ENCODE results near the gene TSSK3. TPM values are rescaled to one million over a fixed set of nuclear protein-coding genes. Genes with fewer than 3 reads are reported as not detected.

TSSK3 gene
- total RNA-seq, 2 donors from 2014 or later: 3.4 to 6.4 TPM

DNA sequence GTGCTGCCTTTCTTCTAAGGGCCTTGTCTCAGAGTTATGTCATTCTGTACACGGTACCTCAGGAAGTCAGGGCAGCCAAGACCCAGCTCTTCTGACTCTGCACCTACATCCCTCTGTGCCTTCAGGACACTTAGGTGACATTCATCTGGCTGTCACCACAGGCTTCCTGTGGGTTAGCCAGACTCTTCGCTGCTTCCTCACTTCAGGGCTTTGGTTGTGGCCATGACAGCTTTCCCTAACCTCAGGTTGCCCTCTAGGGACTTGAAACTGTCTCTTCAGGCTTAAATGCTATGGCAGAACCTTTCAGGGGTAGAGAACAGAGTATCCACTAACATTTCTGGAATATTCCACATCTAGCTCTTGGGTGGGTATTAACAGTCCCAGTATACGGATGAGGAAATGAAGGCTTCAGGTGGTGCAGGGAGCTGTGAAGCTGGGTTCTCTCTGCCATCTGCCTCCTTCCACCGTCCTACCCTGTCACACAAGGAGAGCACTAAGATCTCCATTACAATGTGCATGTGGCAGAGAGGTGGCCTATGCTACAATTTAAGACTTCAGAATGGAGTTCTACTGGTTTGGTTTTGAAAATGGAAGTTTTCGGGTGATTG is 9.9 kb downstream of the TSSK3 start:
- Histone ChIP-seq H3K4me3 (ENCODE audit: low read length) (no peak overlapping the region), H3K27me3 (ENCODE audit: control insufficient read depth, insufficient read depth, low read length, poor library complexity, severe bottlenecking) (no peaks in the 10 kb centered on the region), H3K9me3 (ENCODE audit: control insufficient read depth, low read length) (no peaks in the 10 kb centered on the region), H3K36me3 (ENCODE audit: control insufficient read depth, insufficient read depth, low read length) (peaks cover 88% of the 10 kb centered on the region), H3K27ac (ENCODE audit: low read depth, low read length) (no peak overlapping the region), H3K9ac (ENCODE audit: extremely low read depth, low read length, poor library complexity, severe bottlenecking) (no peak overlapping the region), H3K4me1 (ENCODE audit: control insufficient read depth, insufficient read depth, low read length) (no peaks in the 10 kb centered on the region)
- H3K9me3 Mint-ChIP-seq: no peaks in the 10 kb centered on the region
- H3K4me3 Mint-ChIP-seq: no peak overlapping the region
- 92 to 95% methylated on average over 5 of the region's 5 CpGs for WGBS, 2 experiments (ENCODE audit: insufficient coverage in 1 of 2, insufficient read length in 1 of 2)
- no peaks in the 10 kb centered on the region for H3K27me3 Mint-ChIP-seq (ENCODE audit: insufficient read depth)
- peaks cover 70% of the 10 kb centered on the region for H3K36me3 Mint-ChIP-seq (ENCODE audit: low read depth)
- H3K4me1 Mint-ChIP-seq: no peaks in the 10 kb centered on the region
- H3K27ac Mint-ChIP-seq: no peak overlapping the region
- DNase-seq: peak; percentile 35
- TF ChIP-seq, protein P1, sequence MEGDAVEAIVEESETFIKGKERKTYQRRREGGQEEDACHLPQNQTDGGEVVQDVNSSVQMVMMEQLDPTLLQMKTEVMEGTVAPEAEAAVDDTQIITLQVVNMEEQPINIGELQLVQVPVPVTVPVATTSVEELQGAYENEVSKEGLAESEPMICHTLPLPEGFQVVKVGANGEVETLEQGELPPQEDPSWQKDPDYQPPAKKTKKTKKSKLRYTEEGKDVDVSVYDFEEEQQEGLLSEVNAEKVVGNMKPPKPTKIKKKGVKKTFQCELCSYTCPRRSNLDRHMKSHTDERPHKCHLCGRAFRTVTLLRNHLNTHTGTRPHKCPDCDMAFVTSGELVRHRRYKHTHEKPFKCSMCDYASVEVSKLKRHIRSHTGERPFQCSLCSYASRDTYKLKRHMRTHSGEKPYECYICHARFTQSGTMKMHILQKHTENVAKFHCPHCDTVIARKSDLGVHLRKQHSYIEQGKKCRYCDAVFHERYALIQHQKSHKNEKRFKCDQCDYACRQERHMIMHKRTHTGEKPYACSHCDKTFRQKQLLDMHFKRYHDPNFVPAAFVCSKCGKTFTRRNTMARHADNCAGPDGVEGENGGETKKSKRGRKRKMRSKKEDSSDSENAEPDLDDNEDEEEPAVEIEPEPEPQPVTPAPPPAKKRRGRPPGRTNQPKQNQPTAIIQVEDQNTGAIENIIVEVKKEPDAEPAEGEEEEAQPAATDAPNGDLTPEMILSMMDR (conservative IDR thresholded peaks at IDR 0.05): peak; percentile 45

DNA sequence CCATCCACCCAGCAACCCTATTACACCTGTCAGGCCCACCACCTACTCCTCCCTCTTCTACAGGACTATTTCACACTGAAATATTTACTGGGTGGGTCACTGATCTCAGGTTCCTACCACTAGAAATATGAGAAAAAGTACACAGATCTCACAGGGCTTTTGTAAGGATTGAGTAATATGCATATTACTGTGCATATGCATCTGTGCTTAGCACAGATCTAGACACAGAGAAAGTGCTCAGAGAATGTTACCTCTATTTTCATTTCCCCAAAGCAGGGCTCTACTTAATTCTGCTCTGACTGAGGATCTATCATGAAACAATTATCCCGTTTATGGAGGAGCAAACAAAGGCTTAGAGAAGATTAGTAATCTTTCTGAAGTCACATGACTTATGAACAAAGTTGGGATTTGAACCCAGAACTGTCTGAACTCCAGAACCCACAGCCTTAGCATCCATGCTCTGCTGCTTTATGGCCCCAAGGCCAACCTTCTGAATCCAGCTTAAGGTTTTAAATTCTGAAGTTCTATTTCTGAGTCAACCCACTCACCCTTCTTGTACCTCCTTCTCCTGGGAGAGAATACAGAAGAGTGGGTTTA is 11.8 kb downstream of the TSSK3 start:
- Histone ChIP-seq H3K9ac (ENCODE audit: extremely low read depth, low read length, poor library complexity, severe bottlenecking) (no peak overlapping the region), H3K36me3 (ENCODE audit: control insufficient read depth, insufficient read depth, low read length) (peaks cover 89% of the 10 kb centered on the region), H3K4me3 (ENCODE audit: low read length) (no peak overlapping the region), H3K27ac (ENCODE audit: low read depth, low read length) (no peak overlapping the region), H3K4me1 (ENCODE audit: control insufficient read depth, insufficient read depth, low read length) (no peaks in the 10 kb centered on the region), H3K9me3 (ENCODE audit: control insufficient read depth, low read length) (no peaks in the 10 kb centered on the region), H3K27me3 (ENCODE audit: control insufficient read depth, insufficient read depth, low read length, poor library complexity, severe bottlenecking) (no peaks in the 10 kb centered on the region)
- Mint-ChIP-seq H3K4me3 (no peak overlapping the region), H3K9me3 (no peaks in the 10 kb centered on the region), H3K27ac (no peak overlapping the region), H3K36me3 (ENCODE audit: low read depth) (peaks cover 69% of the 10 kb centered on the region), H3K4me1 (no peaks in the 10 kb centered on the region), H3K27me3 (ENCODE audit: insufficient read depth) (no peaks in the 10 kb centered on the region)
- DNase-seq: no peak
- whole genome bisulfite sequencing, 2 experiments (ENCODE audit: insufficient coverage in 1 of 2, insufficient read length in 1 of 2): 86 to 91% methylated on average over 1 of the region's 1 CpG
- TF ChIP-seq, protein P1 (conservative IDR thresholded peaks at IDR 0.05): no peak

DNA sequence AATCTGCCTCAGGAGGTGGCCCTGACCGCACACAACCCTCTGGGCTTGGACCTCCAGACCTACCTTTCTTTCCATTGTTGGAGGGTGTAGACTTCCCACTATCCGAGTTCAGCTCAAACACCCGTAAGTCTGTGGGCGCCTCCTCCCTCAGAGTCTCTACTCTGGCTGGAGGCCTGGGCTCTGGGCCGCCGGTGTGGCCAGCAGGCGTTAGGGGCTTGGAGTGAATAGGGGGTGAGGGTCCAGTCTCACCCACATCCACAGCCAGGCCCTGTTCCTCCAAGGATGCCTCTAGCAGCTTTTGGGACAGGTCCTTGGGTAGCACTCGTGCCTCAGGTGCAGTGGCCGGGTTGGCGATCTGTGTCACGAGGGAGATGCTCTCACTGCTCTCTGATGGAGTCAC is 13.9 kb downstream of the TSSK3 start:
- DNase-seq: no peak
- TF ChIP-seq, protein P1 (conservative IDR thresholded peaks at IDR 0.05): no peak
- Mint-ChIP-seq H3K27ac (no peak overlapping the region), H3K9me3 (no peaks in the 10 kb centered on the region), H3K4me1 (no peaks in the 10 kb centered on the region), H3K27me3 (ENCODE audit: insufficient read depth) (no peaks in the 10 kb centered on the region), H3K4me3 (no peak overlapping the region), H3K36me3 (ENCODE audit: low read depth) (peaks cover 79% of the 10 kb centered on the region)
- no peak overlapping the region for H3K27ac ChIP-seq (ENCODE audit: low read depth, low read length)
- H3K27me3 ChIP-seq (ENCODE audit: control insufficient read depth, insufficient read depth, low read length, poor library complexity, severe bottlenecking): no peaks in the 10 kb centered on the region
- no peak overlapping the region for H3K9ac ChIP-seq (ENCODE audit: extremely low read depth, low read length, poor library complexity, severe bottlenecking)
- peaks cover 92% of the 10 kb centered on the region for H3K36me3 ChIP-seq (ENCODE audit: control insufficient read depth, insufficient read depth, low read length)
- 92 to 96% methylated on average over 8 to 11 of the region's 11 CpGs for WGBS, 2 experiments (ENCODE audit: insufficient coverage in 1 of 2, insufficient read length in 1 of 2)
- H3K4me3 ChIP-seq (ENCODE audit: low read length): no peak overlapping the region
- no peaks in the 10 kb centered on the region for H3K4me1 ChIP-seq (ENCODE audit: control insufficient read depth, insufficient read depth, low read length)
- no peaks in the 10 kb centered on the region for H3K9me3 ChIP-seq (ENCODE audit: control insufficient read depth, low read length)
